Neural crest cell (in vitro differentiated cells): ENCODE data around the gene MILR1. TPM values are rescaled to one million over a fixed set of nuclear protein-coding genes. Genes with fewer than 3 reads are reported as not detected.
"Not testable (repeated sequence)": the region's sequence is repeated elsewhere in the genome, so short reads cannot be mapped to it uniquely, and the experiment has no call there.

Source experiments
- DNase-seq: peaks from one replicate; pipeline ENCODE4 v3.0.0; 2021; ENCODE audit warnings: low read depth, mixed read lengths, low spot score
- H3K27ac Mint-ChIP-seq: one replicate; pipeline ENCODE4 v1.8.0; 2021; ENCODE audit warnings: mild to moderate bottlenecking, mixed read lengths; ENCODE audit not compliant: unreplicated experiment
- H3K27me3 Mint-ChIP-seq: 2 replicates; pipeline ENCODE4 v1.8.0; 2021; ENCODE audit warnings: low read depth, mild to moderate bottlenecking, mixed read lengths
- H3K36me3 Mint-ChIP-seq: 2 replicates; pipeline ENCODE4 v1.8.0; 2021; ENCODE audit warnings: low read depth, mild to moderate bottlenecking, mixed read lengths
- H3K4me1 Mint-ChIP-seq: 2 replicates; pipeline ENCODE4 v1.8.0; 2021; ENCODE audit warnings: mixed read lengths
- H3K4me3 Mint-ChIP-seq: one replicate; pipeline ENCODE4 v1.8.0; 2021; ENCODE audit warnings: mild to moderate bottlenecking, mixed read lengths
- H3K9me3 Mint-ChIP-seq: 2 replicates; pipeline ENCODE4 v1.8.0; 2021; ENCODE audit warnings: mixed read lengths
- CTCF ChIP-seq: fragments of 200-600 bp; sonication (generic); conservative IDR thresholded peaks from 2 replicates; pipeline ENCODE4 v1.5.0; 2021; ENCODE audit warnings: antibody characterized with exemption, mild to moderate bottlenecking
- total RNA-seq: library from RNA; stranded (reverse); gene quantifications from 2 replicates; pipeline ENCODE4 v1.2.1, GENCODE V29; 2021

Gene MILR1
- total RNA-seq, 1 donor from 2014 or later: not detected

- no peak for DNase-seq
- H3K4me3 Mint-ChIP-seq: no peak overlapping the region
- H3K36me3 Mint-ChIP-seq: no peaks in the 10 kb centered on the region
- peak overlapping the region; percentile 17 for H3K27ac Mint-ChIP-seq
- H3K27me3 Mint-ChIP-seq: no peaks in the 10 kb centered on the region
- no peaks in the 10 kb centered on the region for H3K9me3 Mint-ChIP-seq
- H3K4me1 Mint-ChIP-seq: peaks cover 19% of the 10 kb centered on the region
- no peak for TF ChIP-seq CTCF
Measured at GRCh38 chr17:64412944-64413381, 36.0 kb upstream of the MILR1 start.

- Mint-ChIP-seq H3K9me3 (no peaks in the 10 kb centered on the region), H3K36me3 (no peaks in the 10 kb centered on the region), H3K4me1 (peaks cover 19% of the 10 kb centered on the region), H3K27me3 (no peaks in the 10 kb centered on the region), H3K4me3 (no peak overlapping the region), H3K27ac (no peak overlapping the region)
- DNase-seq: no peak
- no peak for TF ChIP-seq CTCF
Measured at GRCh38 chr17:64413513-64413912, 35.4 kb upstream of the MILR1 start.

GRCh38 chr17:64418506-64419339 is 30.2 kb upstream of the MILR1 start:
- peaks cover under 1% of the 10 kb centered on the region for H3K27me3 Mint-ChIP-seq
- TF ChIP-seq CTCF: peak; percentile 87
- H3K4me3 Mint-ChIP-seq: no peak overlapping the region
- no peaks in the 10 kb centered on the region for H3K36me3 Mint-ChIP-seq
- no peak for DNase-seq
- H3K9me3 Mint-ChIP-seq: no peaks in the 10 kb centered on the region
- no peak overlapping the region for H3K27ac Mint-ChIP-seq
- H3K4me1 Mint-ChIP-seq: no peaks in the 10 kb centered on the region

- peak; percentile 80 for TF ChIP-seq CTCF
- H3K27me3 Mint-ChIP-seq: peaks cover 6% of the 10 kb centered on the region
- H3K4me3 Mint-ChIP-seq: no peak overlapping the region
- no peaks in the 10 kb centered on the region for H3K4me1 Mint-ChIP-seq
- peak; percentile 17 for DNase-seq
- no peak overlapping the region for H3K27ac Mint-ChIP-seq
- no peaks in the 10 kb centered on the region for H3K36me3 Mint-ChIP-seq
- H3K9me3 Mint-ChIP-seq: no peaks in the 10 kb centered on the region
Measured at GRCh38 chr17:64420143-64420670, 28.7 kb upstream of the MILR1 start.

GRCh38 chr17:64422121-64422520 is 26.8 kb upstream of the MILR1 start:
- not testable (repeated sequence) for H3K27ac Mint-ChIP-seq, H3K9me3 Mint-ChIP-seq, H3K36me3 Mint-ChIP-seq, H3K4me1 Mint-ChIP-seq, H3K4me3 Mint-ChIP-seq, DNase-seq
- peaks cover 17% of the 10 kb centered on the region for H3K27me3 Mint-ChIP-seq

GRCh38 chr17:64423881-64424280 is 25.0 kb upstream of the MILR1 start:
- no peak overlapping the region for H3K4me3 Mint-ChIP-seq
- peaks cover 17% of the 10 kb centered on the region for H3K27me3 Mint-ChIP-seq
- no peak for DNase-seq
- TF ChIP-seq CTCF: no peak
- no peaks in the 10 kb centered on the region for H3K4me1 Mint-ChIP-seq
- no peak overlapping the region for H3K27ac Mint-ChIP-seq
- no peaks in the 10 kb centered on the region for H3K9me3 Mint-ChIP-seq
- no peaks in the 10 kb centered on the region for H3K36me3 Mint-ChIP-seq
